Loucy (cell line): Measurements from ENCODE around the gene DTX3.

Experiments
- H2AFZ ChIP-seq: fragments of 200-600 bp; sonication (generic); 2 replicates; pipeline ENCODE4 v1.6.0; 2016; ENCODE audit warnings: antibody characterized with exemption, mild to moderate bottlenecking, low read length, moderate library complexity
- H3F3A ChIP-seq: fragments of 200-600 bp; 2 replicates; pipeline ENCODE4 v1.6.0; 2016; ENCODE audit warnings: antibody characterized with exemption, low read depth, mild to moderate bottlenecking
- H3K27me3 ChIP-seq: fragments of 200-600 bp; sonication (generic); 2 replicates; pipeline ENCODE4 v1.6.1; 2014; ENCODE audit warnings: low read length, mild to moderate bottlenecking; ENCODE audit not compliant: insufficient read depth, poor library complexity, severe bottlenecking
- H3K36me3 ChIP-seq: fragments of 200-600 bp; sonication (generic); 2 replicates; pipeline ENCODE4 v1.6.1; 2016; ENCODE audit warnings: low read length; ENCODE audit not compliant: insufficient read depth
- H3K4me1 ChIP-seq: fragments of 200-600 bp; sonication (generic); 2 replicates; pipeline ENCODE4 v1.5.1; 2014; ENCODE audit warnings: low read length, mild to moderate bottlenecking; ENCODE audit not compliant: insufficient read depth, poor library complexity, severe bottlenecking
- H3K4me2 ChIP-seq: fragments of 200-600 bp; sonication (generic); 2 replicates; pipeline ENCODE4 v1.6.0; 2014; ENCODE audit warnings: antibody characterized with exemption, low read length, low read depth, mild to moderate bottlenecking; ENCODE audit not compliant: poor library complexity, severe bottlenecking
- H3K4me3 ChIP-seq: fragments of 200-600 bp; sonication (generic); 2 replicates; pipeline ENCODE4 v1.5.1; 2014; ENCODE audit warnings: low read length, mild to moderate bottlenecking, mixed read lengths; ENCODE audit not compliant: poor library complexity, severe bottlenecking
- H3K79me2 ChIP-seq: fragments of 200-600 bp; sonication (generic); 2 replicates; pipeline ENCODE4 v1.6.1; 2014; ENCODE audit warnings: low read length; ENCODE audit not compliant: insufficient read depth
- H3K9ac ChIP-seq: fragments of 200-600 bp; sonication (generic); 2 replicates; pipeline ENCODE4 v1.6.0; 2014; ENCODE audit warnings: mild to moderate bottlenecking, low read depth, low read length, moderate library complexity; ENCODE audit not compliant: poor library complexity, severe bottlenecking
- H3K9me2 ChIP-seq: fragments of 200-600 bp; sonication (generic); replicated peaks from 2 replicates; pipeline ENCODE4 v1.6.1; 2016; ENCODE audit warnings: low read depth, low read length, mixed read lengths
- H3K9me3 ChIP-seq: fragments of 200-600 bp; sonication (generic); 2 replicates; pipeline ENCODE4 v1.6.1; 2014; ENCODE audit warnings: mild to moderate bottlenecking, antibody characterized with exemption, low read length, low read depth; ENCODE audit not compliant: insufficient read depth
- H4K20me1 ChIP-seq: fragments of 200-600 bp; sonication (generic); 2 replicates; pipeline ENCODE4 v1.6.0; 2014; ENCODE audit warnings: antibody characterized with exemption, low read length, mild to moderate bottlenecking; ENCODE audit not compliant: insufficient read depth, poor library complexity, severe bottlenecking
- CTCF ChIP-seq: fragments of 200-600 bp; sonication (generic); conservative IDR thresholded peaks from 2 replicates; pipeline ENCODE4 v1.5.1; 2014; ENCODE audit warnings: mild to moderate bottlenecking, antibody characterized with exemption, low read length
- EZH2phosphoT487 ChIP-seq: fragments of 200-600 bp; IDR thresholded peaks from 2 replicates; pipeline ENCODE4 v1.6.1; 2018; ENCODE audit warnings: antibody characterized with exemption, mild to moderate bottlenecking, moderate library complexity, borderline replicate concordance

DTX3 gene

DNA sequence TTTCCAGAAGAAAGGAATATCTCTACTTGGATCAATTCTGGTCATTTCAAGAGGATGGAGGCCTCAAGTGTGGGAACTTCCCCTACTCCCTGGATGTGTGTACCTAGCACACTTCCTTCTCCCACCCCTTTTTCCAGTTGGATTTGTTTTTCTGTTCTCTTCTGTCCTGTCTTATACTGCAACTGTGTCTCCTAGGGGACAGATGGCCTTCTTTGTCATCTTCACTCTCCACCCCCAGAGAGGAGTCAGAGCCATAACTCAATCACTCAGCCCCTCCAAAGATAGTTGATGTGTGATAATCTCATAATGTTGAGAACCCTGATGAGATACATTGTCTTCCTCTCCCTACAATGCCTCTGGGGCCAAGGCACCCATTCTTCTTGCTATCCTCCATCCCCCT is 2.1 kb upstream of the DTX3 start:
- Histone ChIP-seq H3K9ac (no peak overlapping the region), H3K4me1 (peaks cover 25% of the 10 kb centered on the region), H3K79me2 (no peaks in the 10 kb centered on the region), H3K4me3 (no peak overlapping the region), H3K9me3 (no peaks in the 10 kb centered on the region), H3K36me3 (peaks cover 33% of the 10 kb centered on the region; the same call in 1 of the 2 replicates), H4K20me1 (no peaks in the 10 kb centered on the region), H3K4me2 (no peak overlapping the region), H3K27me3 (no peaks in the 10 kb centered on the region), H2AFZ (no peak overlapping the region), H3K9me2 (no peaks in the 10 kb centered on the region), H3F3A (no peaks in the 10 kb centered on the region)
- TF ChIP-seq CTCF (no peak), EZH2phosphoT487 (no peak)

DNA sequence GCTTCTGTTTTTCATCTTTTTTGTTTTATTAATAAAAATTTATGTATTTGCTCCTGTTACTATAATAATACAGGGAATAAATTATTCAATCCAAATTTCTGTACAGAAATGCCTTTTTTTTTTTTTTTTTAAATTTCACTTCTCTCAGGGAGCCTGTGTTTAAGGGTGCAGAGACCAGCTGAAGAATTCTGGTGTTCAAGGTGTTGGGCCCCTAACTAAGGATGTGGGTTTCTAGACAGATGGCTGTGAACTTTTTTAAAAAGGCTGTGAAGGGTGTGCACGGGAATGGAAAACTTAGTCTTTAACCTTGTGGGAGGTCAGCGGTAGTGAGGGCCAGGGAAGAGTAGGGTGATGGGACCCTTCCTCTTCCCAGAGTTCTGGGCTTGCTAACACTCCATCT is 1.3 kb upstream of the DTX3 start:
- no peaks in the 10 kb centered on the region for H3F3A ChIP-seq

DNA sequence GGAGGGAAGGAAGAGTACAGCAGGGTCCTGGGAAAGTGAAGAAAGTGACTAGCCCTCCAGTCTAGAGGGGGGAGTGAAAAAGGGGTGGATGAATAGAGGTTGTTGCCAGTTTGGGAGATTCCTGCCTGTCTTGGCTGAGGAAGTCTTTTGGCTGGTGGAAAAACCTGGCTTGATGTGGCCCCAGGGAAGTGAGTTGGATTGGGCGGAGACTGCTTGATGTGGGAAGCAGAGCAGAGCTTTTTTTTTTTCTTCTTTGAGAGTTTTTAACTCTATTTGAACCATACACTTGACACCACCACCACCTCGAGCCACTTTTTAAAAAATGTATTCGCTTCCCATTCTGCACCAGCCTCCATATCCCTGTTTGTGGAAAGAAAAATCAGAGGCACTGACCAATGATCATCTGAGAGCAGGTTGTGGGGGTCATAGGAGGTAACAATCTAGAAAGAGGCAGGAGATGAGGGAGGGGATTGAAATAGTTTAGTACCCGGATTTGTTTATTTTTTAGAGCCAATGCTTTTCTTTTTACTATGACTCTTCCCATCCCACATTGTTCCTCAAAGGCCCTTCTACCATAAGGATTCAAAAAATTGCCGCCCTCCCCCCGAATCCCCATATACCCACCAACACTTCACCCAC is 690 bp upstream of the DTX3 start:
- Histone ChIP-seq H2AFZ (peak overlapping the region; percentile 95), H3F3A (no peaks in the 10 kb centered on the region), H3K4me1 (peaks cover 25% of the 10 kb centered on the region), H3K27me3 (no peaks in the 10 kb centered on the region), H3K4me2 (peak overlapping the region; percentile 92), H4K20me1 (no peaks in the 10 kb centered on the region), H3K4me3 (peak overlapping the region; percentile 81), H3K79me2 (no peaks in the 10 kb centered on the region), H3K9me3 (no peaks in the 10 kb centered on the region), H3K9ac (peak overlapping the region; percentile 31), H3K36me3 (peaks cover 28% of the 10 kb centered on the region; the same call in 1 of the 2 replicates), H3K9me2 (no peaks in the 10 kb centered on the region)
- TF ChIP-seq EZH2phosphoT487 (no peak), CTCF (no peak)

More for the DNA sequence above, 1.3 kb upstream of the DTX3 start:
- no peak overlapping the region for H3K9ac ChIP-seq
- no peaks in the 10 kb centered on the region for H3K27me3 ChIP-seq
- peaks cover 30% of the 10 kb centered on the region; the same call in 1 of the 2 replicates for H3K36me3 ChIP-seq
- H3K9me2 ChIP-seq = no peaks in the 10 kb centered on the region
- no peaks in the 10 kb centered on the region for H4K20me1 ChIP-seq
- peaks cover 25% of the 10 kb centered on the region for H3K4me1 ChIP-seq
- H3K9me3 ChIP-seq = no peaks in the 10 kb centered on the region
- no peaks in the 10 kb centered on the region for H3K79me2 ChIP-seq
- no peak overlapping the region for H2AFZ ChIP-seq
- H3K4me2 ChIP-seq = peak overlapping the region; percentile 17
- no peak overlapping the region for H3K4me3 ChIP-seq
- TF ChIP-seq CTCF (no peak), EZH2phosphoT487 (no peak)
